Suppressor macrophage treated with lipopolysaccharide for 4 hours (primary cell): ENCODE data around the gene VWA5A.
"Not testable (repeated sequence)": the region's sequence is repeated elsewhere in the genome, so short reads cannot be mapped to it uniquely, and the experiment has no call there.

Source experiments
- DNase-seq: peaks from one replicate; pipeline ENCODE4 v3.0.0-alpha.2; 2020

The VWA5A gene

GRCh38 chr11:124093330-124093729 is 21.9 kb upstream of the VWA5A start:
- no peak for DNase-seq

- no peak for DNase-seq
These were observed 20.5 kb upstream of the VWA5A start for GRCh38 chr11:124094731-124095130.

- no peak for DNase-seq
These were observed 18.9 kb upstream of the VWA5A start for GRCh38 chr11:124096364-124096763.

- no peak for DNase-seq
These were observed 17.1 kb upstream of the VWA5A start for GRCh38 chr11:124098141-124098540.

GRCh38 chr11:124101737-124102136 is 13.5 kb upstream of the VWA5A start:
- peak; percentile 70 for DNase-seq

GRCh38 chr11:124108156-124108555 is 7.1 kb upstream of the VWA5A start:
- peak; percentile 20 for DNase-seq

GRCh38 chr11:124109377-124109776 is 5.9 kb upstream of the VWA5A start:
- DNase-seq: no peak

- DNase-seq: peak; percentile 59
These were observed 5.0 kb upstream of the VWA5A start for GRCh38 chr11:124110201-124110600.

- DNase-seq: peak; percentile 20
These were observed 1.4 kb upstream of the VWA5A start for GRCh38 chr11:124113890-124114289.

GRCh38 chr11:124115782-124116616 is 749 bp downstream of the VWA5A start:
- peak; percentile 18 for DNase-seq

- no peak for DNase-seq
These were observed 3.9 kb downstream of the VWA5A start for GRCh38 chr11:124119103-124119502.

- no peak for DNase-seq
These were observed 5.6 kb downstream of the VWA5A start for GRCh38 chr11:124120891-124121290.

- DNase-seq: no peak
These were observed 6.9 kb downstream of the VWA5A start for GRCh38 chr11:124122123-124122522.

GRCh38 chr11:124123622-124124021 is 8.4 kb downstream of the VWA5A start:
- DNase-seq: no peak

- DNase-seq: not testable (repeated sequence)
These were observed 11.9 kb downstream of the VWA5A start for GRCh38 chr11:124127134-124127533.

GRCh38 chr11:124143034-124143433 is 27.8 kb downstream of the VWA5A start:
- no peak for DNase-seq

- no peak for DNase-seq
These were observed 32.7 kb downstream of the VWA5A start for GRCh38 chr11:124147951-124148350.

- DNase-seq: peak; percentile 12
These were observed 35.4 kb downstream of the VWA5A start for GRCh38 chr11:124150684-124151083.

GRCh38 chr11:124152770-124153407 is 37.6 kb downstream of the VWA5A start:
- DNase-seq: no peak

GRCh38 chr11:124153821-124154220 is 38.6 kb downstream of the VWA5A start:
- DNase-seq: no peak

GRCh38 chr11:124159481-124159880 is 44.2 kb downstream of the VWA5A start:
- no peak for DNase-seq

GRCh38 chr11:124160986-124161385 is 45.7 kb downstream of the VWA5A start:
- no peak for DNase-seq

- no peak for DNase-seq
These were observed 52.6 kb downstream of the VWA5A start for GRCh38 chr11:124167826-124168231.

- no peak for DNase-seq
These were observed 53.5 kb downstream of the VWA5A start for GRCh38 chr11:124168796-124169195.
